ENCODE results near the gene RASGRF1. TPM values are rescaled to one million over a fixed set of nuclear protein-coding genes. Genes with fewer than 3 reads are reported as not detected.

RASGRF1 gene
- total RNA-seq, 1 donor from 2014 or later = 0.48 TPM

GRCh38 chr15:78976691-78977090 lies 113.9 kb downstream of the RASGRF1 start:
- Mint-ChIP-seq H3K4me1 (ENCODE audit: unreplicated experiment) (no peaks in the 10 kb centered on the region), H3K4me3 (ENCODE audit: unreplicated experiment) (no peak overlapping the region), H3K9me3 (ENCODE audit: unreplicated experiment) (no peaks in the 10 kb centered on the region), H3K27ac (ENCODE audit: unreplicated experiment) (no peak overlapping the region), H3K36me3 (ENCODE audit: unreplicated experiment) (no peaks in the 10 kb centered on the region), H3K27me3 (ENCODE audit: unreplicated experiment) (no peaks in the 10 kb centered on the region)
- TF ChIP-seq, protein P1, sequence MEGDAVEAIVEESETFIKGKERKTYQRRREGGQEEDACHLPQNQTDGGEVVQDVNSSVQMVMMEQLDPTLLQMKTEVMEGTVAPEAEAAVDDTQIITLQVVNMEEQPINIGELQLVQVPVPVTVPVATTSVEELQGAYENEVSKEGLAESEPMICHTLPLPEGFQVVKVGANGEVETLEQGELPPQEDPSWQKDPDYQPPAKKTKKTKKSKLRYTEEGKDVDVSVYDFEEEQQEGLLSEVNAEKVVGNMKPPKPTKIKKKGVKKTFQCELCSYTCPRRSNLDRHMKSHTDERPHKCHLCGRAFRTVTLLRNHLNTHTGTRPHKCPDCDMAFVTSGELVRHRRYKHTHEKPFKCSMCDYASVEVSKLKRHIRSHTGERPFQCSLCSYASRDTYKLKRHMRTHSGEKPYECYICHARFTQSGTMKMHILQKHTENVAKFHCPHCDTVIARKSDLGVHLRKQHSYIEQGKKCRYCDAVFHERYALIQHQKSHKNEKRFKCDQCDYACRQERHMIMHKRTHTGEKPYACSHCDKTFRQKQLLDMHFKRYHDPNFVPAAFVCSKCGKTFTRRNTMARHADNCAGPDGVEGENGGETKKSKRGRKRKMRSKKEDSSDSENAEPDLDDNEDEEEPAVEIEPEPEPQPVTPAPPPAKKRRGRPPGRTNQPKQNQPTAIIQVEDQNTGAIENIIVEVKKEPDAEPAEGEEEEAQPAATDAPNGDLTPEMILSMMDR (IDR thresholded peaks at IDR 0.05) = no peak
- no peak for DNase-seq (ENCODE audit: extremely low spot score, unreplicated experiment)

GRCh38 chr15:78974272-78974918 lies 116.2 kb downstream of the RASGRF1 start:
- H3K9me3 Mint-ChIP-seq (ENCODE audit: unreplicated experiment) = no peaks in the 10 kb centered on the region
- no peaks in the 10 kb centered on the region for H3K4me1 Mint-ChIP-seq (ENCODE audit: unreplicated experiment)
- no peaks in the 10 kb centered on the region for H3K36me3 Mint-ChIP-seq (ENCODE audit: unreplicated experiment)
- H3K4me3 Mint-ChIP-seq (ENCODE audit: unreplicated experiment) = no peak overlapping the region
- H3K27me3 Mint-ChIP-seq (ENCODE audit: unreplicated experiment) = no peaks in the 10 kb centered on the region
- TF ChIP-seq, protein P1 (IDR thresholded peaks at IDR 0.05) = no peak
- no peak for DNase-seq (ENCODE audit: extremely low spot score, unreplicated experiment)
- no peak overlapping the region for H3K27ac Mint-ChIP-seq (ENCODE audit: unreplicated experiment)

- H3K36me3 Mint-ChIP-seq (ENCODE audit: unreplicated experiment) = no peaks in the 10 kb centered on the region
- TF ChIP-seq, protein P1 (IDR thresholded peaks at IDR 0.05) = no peak
- no peaks in the 10 kb centered on the region for H3K27me3 Mint-ChIP-seq (ENCODE audit: unreplicated experiment)
- DNase-seq (ENCODE audit: extremely low spot score, unreplicated experiment) = no peak
- H3K27ac Mint-ChIP-seq (ENCODE audit: unreplicated experiment) = no peak overlapping the region
- H3K9me3 Mint-ChIP-seq (ENCODE audit: unreplicated experiment) = no peaks in the 10 kb centered on the region
- H3K4me1 Mint-ChIP-seq (ENCODE audit: unreplicated experiment) = no peaks in the 10 kb centered on the region
- no peak overlapping the region for H3K4me3 Mint-ChIP-seq (ENCODE audit: unreplicated experiment)
These were observed 120.8 kb downstream of the RASGRF1 start for GRCh38 chr15:78969687-78970349.

DNA sequence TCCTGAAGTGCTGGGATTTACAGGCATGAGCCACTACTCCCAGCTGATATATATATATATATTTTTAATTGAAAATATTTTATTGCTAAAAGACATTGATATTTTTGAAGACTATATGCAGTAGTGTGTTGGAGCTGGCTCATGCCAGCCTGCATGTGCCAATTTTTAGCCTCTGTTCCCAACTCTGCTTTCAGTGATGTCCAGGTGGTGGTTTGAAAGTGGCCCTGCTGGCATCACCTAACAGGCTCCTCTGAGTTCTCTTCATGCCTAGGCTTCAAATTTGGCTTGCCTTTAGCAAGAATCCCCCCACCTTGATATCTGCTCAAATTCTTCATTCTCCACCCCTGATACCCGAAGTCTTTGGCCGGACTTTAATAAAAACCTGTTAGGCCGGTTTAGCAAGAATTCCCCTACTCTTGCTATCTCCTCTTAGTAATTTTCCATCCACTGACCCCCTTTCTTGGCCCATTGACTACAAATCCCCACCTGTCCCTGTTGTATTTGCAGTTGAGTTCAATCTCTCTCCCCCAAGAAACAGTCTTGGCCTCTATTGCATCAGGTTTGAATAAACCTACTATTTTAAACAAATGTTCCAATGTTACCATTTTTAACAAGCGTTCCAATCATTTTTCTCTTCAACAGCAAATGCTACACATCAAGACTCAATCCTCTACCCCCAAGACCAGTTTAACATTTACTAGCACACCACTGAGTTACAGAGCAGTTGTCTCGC lies 121.9 kb downstream of the RASGRF1 start:
- no peaks in the 10 kb centered on the region for H3K4me1 Mint-ChIP-seq (ENCODE audit: unreplicated experiment)
- H3K4me3 Mint-ChIP-seq (ENCODE audit: unreplicated experiment) = no peak overlapping the region
- no peak overlapping the region for H3K27ac Mint-ChIP-seq (ENCODE audit: unreplicated experiment)
- H3K36me3 Mint-ChIP-seq (ENCODE audit: unreplicated experiment) = no peaks in the 10 kb centered on the region
- no peaks in the 10 kb centered on the region for H3K9me3 Mint-ChIP-seq (ENCODE audit: unreplicated experiment)
- no peak for DNase-seq (ENCODE audit: extremely low spot score, unreplicated experiment)
- TF ChIP-seq, protein P1 (IDR thresholded peaks at IDR 0.05) = no peak
- no peaks in the 10 kb centered on the region for H3K27me3 Mint-ChIP-seq (ENCODE audit: unreplicated experiment)

DNA sequence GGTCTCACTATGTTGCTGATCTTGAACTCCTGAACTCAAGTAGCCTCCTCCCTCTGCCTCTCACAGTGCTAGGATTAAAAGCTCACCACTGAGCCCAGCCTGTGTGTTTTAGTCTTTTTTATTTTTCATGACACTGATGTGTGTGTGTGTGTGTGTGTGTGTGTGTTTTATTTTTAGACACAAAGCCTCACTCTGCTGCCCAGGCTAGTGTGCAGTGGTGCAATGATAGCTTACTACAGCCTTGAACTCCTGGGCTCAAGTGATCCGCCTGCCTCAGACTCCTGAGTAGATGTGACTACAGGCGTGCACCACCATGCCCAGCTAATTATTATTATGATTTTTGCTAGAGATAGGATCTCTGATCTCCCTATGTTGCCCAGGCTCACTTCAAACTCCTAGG lies 122.5 kb downstream of the RASGRF1 start:
- no peaks in the 10 kb centered on the region for H3K36me3 Mint-ChIP-seq (ENCODE audit: unreplicated experiment)
- no peak overlapping the region for H3K4me3 Mint-ChIP-seq (ENCODE audit: unreplicated experiment)
- no peak overlapping the region for H3K27ac Mint-ChIP-seq (ENCODE audit: unreplicated experiment)
- H3K27me3 Mint-ChIP-seq (ENCODE audit: unreplicated experiment) = no peaks in the 10 kb centered on the region
- no peaks in the 10 kb centered on the region for H3K9me3 Mint-ChIP-seq (ENCODE audit: unreplicated experiment)
- DNase-seq (ENCODE audit: extremely low spot score, unreplicated experiment) = no peak
- TF ChIP-seq, protein P1 (IDR thresholded peaks at IDR 0.05) = no peak
- H3K4me1 Mint-ChIP-seq (ENCODE audit: unreplicated experiment) = no peaks in the 10 kb centered on the region
